HG03571 (cell line): ENCODE results near the gene TES.
"Not testable (repeated sequence)": the region's sequence is repeated elsewhere in the genome, so short reads cannot be mapped to it uniquely, and the experiment has no call there.

Experiments used
- ATAC-seq: cut with Tn5 transposase; IDR thresholded peaks from one replicate; pipeline ENCODE4 v1.9.1; 2021; ENCODE audit not compliant: unreplicated experiment

TES gene, protein sequence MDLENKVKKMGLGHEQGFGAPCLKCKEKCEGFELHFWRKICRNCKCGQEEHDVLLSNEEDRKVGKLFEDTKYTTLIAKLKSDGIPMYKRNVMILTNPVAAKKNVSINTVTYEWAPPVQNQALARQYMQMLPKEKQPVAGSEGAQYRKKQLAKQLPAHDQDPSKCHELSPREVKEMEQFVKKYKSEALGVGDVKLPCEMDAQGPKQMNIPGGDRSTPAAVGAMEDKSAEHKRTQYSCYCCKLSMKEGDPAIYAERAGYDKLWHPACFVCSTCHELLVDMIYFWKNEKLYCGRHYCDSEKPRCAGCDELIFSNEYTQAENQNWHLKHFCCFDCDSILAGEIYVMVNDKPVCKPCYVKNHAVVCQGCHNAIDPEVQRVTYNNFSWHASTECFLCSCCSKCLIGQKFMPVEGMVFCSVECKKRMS

DNA sequence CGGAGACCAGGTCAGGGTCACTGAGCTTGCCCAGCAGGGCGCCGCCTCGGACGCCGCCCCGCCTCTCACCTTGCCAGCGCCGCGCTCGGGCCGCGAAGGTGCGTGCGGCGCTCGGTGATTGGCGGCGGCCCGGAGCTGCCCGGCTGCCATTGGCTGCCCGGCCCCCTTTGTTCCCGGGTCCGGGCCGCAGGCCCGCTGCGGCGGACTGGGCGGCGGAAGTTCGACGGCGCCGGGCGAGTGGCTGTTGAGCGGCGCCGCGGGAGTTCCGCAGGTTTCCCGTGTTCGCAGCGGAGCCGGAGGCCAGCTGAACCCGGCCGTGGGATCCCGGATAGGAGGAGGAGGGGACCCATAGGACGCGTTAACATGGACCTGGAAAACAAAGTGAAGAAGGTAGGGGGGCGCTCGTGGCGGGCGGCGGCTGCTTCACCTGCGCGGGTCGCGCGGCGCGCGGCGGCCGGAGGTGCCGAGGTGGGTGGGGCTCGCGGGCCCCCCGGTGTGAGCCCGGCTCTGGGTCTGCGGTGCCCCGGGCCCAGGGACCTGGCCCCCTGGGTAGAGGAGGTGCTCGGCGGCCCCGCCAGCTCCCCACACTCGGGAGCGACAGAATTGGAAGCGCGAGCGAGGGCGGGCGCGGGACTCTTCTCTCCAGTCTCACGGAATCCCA lies at the start of gene TES:
TSS of gene TES (plus strand) at position 195 of the 661 bp plus-strand sequence. CDS start at position 364, 169 bp downstream.
- peak; percentile 89 for ATAC-seq

DNA sequence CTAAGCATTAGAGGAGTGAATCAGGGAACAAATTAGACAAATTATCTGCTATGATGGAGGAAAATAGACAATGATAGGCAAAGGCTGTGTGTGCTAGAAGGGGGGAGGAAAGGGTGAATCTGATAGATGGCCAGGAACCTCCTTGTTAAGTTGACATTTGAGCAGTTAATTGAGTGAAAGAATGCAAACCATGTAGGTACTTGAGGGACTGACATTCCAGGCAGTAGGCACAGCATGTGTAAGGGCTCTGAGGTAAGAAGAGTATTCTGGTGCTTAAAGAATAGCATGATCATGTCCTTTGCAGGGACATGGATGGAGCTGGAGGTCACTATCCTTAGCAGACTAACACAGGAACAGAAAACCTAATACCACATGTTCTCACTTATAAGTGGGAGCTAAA lies 48.6 kb upstream of the TES start:
- ATAC-seq = no peak

DNA sequence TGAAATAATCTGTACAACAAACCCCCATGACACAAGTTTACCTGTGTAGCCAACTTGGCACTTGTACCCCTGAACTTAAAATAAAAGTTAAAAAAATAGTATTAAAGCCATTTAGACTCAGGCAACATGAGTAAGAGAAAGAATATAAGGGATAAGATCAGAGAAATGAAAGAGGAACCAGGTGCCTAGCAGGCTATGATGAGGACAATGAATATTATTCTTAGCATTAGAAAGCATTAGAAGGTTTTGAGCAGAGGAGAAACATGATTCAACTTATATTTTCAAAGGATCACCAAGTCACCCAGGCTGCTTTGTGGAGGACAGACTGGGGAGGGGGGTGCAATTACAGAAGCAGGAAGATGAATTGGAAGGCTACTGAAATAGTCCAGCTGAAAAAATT lies 48.1 kb upstream of the TES start:
- ATAC-seq = no peak

DNA sequence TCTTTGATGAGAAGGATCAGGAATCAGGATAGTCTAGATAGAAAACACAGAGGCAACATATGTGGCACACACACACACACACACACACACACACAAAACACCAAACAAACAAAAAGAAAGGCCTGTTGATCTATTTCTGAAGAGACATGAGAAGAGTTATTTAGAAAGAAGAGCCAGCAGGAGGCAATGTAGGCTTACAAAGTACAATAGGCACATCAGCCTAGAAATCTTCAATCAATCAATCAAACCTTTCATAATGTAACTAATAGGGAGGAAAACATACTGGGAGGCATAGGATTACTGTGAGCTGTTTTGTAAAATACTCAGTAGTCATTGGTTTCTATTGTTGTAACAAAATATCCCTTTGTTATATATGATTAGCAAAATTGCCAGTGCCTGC lies 47.3 kb upstream of the TES start:
- ATAC-seq = no peak

DNA sequence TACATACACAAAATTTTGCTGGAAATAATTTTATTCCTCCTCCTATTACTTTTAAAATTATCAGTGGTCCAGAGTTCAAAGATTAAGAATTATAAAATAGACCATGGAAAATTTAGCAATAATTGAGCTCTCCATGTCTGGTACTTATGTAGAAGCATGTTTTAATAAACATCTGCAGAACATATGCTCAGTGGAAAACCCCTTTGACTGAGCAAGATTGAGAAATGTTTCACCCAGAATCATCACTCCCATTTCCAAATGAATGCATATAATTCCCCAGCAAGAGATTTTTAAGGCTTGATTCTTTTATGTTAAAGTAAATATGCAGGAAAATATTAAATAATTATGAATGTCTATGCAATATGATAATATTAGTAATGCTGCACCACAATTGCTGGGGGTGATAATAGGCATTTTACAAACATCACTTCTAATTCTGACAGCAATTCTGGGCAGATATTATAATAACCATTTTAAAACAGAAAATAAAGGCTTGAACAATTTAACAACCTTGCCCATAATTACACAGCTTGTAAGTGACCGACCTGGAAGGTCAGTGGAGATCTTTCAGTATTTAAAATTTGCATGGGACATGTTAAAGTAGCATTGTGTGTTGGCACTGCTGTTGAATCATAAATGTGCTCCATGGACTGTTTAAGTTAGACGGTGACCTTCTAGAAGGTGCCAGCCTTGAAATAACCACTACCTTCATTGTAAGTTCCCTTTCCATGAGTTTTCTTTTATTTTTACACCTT lies 45.6 kb upstream of the TES start:
- no peak for ATAC-seq

DNA sequence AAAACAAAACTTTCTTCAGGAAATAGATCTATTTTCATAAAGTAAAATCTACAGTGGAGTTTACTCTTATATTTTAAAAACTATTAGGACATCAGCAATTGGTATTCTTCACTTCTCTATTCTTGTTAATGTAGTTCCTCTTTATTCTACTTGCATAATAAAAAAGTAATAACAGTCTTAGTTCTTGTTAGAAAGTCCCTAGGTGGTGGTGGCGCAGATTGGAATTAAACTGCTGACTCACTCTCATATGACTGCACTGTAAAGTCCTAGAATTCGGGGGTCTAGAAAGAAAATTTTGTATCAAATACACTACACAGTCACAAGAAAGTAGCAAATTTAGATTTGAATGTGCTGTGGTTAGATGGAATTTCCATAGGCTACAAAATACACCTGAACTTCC lies 44.6 kb upstream of the TES start:
- ATAC-seq = peak; percentile 66

DNA sequence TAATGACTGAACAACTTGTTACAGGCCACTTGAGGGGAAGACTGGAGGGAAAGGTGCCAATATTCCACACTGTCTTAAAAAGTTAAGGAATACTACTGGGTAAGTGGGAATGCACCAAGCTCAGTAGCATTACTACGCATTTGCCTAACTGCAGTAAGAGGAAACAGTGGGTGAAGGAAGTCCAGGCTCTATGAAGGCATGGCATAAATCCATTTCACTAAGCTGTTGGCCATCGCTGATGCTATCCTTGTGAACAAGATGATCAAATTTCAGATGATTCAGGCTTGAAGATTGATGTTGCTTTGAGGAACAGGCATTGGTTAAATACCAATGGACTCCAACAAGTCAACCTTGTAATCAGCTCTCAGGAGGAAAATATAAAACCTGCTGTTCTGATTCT lies 44.2 kb upstream of the TES start:
- peak; percentile 3 for ATAC-seq

DNA sequence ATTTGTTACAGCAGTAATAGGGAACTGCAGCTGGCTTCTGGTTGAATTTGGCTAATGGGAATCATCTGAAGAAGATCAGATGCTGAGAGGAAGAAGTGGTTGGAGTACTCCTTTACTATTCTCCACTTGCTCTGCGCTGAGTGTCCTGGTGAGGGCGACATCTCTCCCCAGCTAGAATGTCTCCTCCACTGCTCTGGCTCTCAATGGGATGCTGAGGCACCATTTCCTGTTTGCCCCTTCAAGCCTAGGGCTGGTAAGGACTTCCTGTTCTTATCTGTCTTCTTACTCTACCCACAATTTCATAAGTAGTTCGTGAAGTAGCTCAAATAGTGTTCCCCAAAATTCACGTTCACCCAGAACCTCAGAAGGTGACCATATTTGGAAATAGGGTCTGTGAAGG lies 43.2 kb upstream of the TES start:
- ATAC-seq = no peak

DNA sequence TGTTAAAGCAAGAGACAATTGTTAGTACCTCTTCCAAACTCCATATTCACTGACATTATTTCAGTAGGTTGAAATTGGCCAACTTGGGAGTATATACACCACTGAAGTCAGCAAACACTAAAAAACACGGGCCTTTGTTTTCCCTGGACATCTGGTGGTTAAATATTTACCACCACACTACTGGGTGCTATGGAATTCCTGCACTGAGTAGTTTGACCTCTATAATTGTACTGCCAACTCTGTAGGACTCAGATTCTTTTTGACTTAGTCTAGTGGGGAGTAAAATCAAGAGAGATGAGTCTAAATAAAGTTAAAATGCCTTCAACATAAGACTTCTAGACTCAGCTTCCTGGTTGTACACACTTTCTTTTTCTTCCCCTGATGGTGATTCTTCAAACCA lies 41.3 kb upstream of the TES start:
- ATAC-seq = no peak

DNA sequence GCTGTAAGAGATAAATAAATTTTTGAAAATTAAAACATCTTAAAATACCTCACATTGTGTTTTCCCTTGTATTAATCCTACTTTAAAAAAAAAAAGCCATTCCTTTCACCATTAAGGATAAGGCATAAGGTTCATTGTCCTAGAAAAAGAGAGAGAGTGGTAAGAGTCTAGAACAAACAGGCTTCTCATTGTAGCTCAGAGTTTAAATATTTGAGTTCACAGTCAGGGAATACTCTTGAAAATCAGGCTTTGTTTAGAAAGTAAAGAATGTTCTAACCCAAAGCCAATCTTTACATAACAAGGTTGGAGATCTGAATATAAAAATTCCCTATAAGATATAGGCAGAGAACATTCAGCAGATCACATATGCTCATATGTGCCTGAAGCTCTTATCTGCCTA lies 40.2 kb upstream of the TES start:
- ATAC-seq = no peak

DNA sequence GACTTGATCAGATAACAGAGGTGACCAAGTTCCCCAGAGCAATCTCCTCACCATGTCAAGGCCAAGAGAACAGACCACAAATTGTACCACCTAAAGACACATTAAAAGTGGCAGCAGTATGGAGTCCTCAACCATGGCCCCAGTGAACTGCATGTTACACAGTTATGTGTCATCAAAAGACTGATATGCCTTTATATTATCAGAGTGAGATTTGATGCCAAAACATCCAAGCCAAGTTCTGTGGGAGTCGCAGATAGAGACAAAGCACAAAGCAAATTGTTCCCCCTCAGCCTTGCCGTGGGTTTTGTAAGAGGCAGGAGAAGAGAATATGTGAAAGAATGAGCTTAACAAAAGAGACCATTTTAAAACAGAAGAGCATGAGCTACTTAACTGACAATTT lies 39.2 kb upstream of the TES start:
- no peak for ATAC-seq

DNA sequence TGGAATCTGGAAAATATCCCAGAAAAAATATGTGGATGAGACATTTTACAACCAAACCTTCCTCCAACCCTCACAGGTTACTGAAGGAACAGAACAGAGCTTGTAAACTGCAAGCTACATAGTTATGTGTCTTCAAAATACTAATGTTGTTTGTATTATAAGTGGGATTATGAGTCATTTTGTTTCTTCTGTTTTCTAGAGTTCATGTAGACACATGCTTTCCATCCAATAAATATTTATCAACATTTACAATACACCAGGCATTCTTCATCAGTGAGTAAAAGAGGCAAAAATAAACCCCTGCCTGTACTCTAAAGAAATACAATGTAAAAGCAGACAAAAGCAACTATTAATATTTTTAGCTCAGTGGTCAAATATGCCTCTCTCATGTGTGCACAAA lies 38.0 kb upstream of the TES start:
- no peak for ATAC-seq

DNA sequence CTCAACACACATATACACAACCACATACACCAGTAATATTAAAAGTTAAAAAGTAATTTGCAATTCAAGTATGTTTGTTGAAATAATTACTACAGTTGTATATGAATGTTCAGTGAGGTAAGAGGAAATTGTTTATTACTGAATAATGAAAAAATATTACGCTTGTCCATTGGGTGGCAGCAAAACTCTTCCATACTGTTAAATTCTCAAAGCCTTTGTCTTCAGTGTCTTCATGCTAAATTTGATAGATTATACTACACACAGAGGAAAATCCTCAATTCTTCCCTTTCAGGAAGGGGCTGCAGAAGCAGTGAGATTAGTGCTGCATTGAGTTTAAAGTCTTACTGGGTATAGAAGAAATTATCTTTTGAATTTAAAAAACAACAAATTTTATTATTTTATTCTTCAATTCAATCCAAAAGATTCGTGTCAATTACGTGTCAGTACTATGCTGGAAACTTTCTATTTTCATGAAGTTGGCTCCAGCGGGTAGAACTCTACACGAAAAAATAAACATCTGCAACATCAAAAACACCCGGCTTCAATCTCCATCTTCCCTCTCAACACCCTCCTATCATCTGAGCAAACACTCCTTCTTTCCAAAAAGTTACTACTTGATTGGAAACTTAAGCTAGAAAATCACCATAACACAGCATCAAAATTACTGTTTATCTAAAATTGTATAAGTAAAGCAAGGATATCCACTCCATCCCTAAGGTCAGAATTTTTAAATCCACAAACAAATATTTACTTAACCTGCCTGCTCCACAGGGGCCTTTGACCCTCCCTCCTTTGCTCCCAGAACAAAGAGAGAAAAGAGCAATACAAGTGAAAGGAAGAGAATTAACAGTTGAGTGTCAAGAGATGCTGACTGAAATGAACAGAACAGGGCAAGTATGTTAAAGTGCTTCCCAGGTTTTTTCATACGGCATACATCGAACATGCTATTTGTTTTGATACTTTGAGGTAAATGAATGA lies 37.0 kb upstream of the TES start:
- no peak for ATAC-seq

DNA sequence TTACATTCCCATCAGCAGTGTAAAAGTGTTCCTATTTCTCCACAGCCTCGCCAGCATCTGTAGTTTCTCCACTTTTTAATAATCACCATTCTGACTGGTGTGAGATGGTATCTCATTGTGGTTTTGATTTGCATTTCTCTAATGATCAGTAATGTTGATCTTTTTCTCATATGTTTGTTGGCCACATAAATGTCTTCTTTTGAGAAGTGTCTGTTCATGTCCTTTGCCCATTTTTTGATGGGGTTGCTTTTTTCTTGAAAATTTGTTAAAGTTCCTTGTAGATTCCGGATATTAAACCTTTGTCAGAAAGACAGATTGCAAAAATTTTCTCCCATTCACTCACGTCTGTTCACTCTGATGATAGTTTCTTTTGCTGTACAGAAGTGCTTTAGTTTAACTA lies 35.2 kb upstream of the TES start:
- not testable (repeated sequence) for ATAC-seq

DNA sequence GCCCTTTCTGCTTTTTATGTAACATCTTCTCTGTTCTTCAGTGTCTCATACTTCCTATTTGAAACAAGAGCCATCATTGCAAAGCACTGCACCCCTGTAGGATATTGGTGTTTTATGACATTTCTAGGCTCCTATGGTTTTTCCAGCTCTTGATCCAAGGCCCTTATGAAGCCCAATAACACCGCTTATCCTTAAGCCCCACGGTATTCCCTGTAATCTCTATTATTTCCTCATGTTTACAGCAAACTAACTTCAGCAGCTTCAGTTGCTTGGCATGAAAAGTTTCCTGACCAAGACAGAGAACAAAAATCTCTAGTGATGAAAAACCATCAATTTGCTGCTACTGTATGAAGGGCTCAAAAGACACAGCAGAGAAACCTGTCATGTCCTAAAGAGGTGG lies 34.1 kb upstream of the TES start:
- ATAC-seq = no peak

DNA sequence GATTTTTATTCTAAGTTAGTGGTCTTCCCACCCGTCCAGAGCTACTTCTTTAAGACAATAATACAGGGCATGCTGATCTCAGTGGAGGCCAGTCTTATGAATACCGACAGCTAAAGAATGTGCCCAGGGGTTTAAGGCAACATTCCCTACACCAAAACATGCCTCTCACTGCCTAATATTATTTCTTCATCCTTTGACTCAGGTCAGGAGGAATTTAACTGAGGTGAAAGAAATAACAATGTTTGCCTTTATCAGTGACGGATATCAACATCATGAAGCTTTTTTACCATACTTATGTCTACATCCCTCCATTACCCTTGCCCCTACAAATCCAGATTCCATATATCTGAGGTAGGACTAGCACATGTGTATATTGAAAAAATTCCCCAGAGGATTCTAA lies 33.3 kb upstream of the TES start:
- ATAC-seq = no peak

DNA sequence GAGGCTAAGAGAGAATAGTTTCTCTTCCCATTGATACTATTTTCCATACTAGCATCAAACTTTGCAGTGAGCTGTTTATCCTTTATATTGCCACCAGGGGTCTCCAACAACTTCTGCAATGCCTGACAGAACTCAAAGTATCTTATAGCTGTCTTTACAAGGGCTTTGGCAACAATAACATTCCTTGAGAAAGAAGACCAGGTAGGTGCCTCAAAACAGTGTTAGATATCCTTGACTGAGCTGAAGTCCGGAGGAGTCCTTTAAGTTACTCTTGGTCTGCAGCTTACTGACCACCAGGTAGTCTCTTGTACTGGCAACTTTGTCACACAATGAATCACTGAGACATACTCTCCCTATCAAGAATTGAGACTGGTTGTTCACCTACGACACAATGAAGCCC lies 30.0 kb upstream of the TES start:
- peak; percentile 83 for ATAC-seq

DNA sequence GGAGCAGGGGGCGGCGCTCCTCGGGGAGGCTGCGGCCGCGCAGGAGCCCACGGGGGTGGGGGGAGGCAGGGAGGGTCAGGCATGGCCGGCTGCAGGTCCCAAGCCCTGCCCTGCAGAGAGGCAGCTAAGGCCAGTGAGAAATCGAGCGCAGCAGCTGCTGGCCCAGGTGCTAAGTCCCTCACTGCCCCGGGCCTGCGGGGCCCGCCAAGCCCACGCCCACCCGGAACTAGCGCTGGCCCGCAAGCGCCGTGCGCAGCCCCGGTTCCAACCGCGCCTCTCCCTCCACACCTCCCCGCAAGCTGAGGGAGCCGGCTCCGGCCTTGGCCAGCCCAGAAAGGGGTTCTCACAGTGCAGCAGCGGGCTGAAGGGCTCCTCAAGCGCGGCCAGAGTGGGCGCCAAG lies 28.3 kb upstream of the TES start:
- ATAC-seq = no peak

DNA sequence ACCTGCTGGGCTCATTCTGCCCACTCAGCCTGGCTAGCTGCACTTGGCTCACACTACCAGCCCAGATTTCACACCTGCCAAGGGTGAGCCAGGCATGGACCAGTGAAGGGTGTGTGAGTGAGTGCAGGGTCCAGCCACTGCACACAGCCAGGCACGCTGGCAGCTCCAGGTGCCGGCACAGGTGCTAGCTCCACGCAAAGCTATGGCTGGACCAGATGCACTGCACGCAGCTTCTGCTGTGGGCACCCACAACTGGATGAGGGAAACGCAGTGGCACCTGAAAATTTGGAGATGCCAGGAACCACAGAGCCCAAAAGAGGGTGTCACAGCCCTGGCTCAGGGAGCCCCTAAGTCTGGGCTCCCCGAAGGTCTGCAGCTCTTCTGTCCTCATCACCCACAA lies 24.9 kb upstream of the TES start:
- ATAC-seq = no peak

DNA sequence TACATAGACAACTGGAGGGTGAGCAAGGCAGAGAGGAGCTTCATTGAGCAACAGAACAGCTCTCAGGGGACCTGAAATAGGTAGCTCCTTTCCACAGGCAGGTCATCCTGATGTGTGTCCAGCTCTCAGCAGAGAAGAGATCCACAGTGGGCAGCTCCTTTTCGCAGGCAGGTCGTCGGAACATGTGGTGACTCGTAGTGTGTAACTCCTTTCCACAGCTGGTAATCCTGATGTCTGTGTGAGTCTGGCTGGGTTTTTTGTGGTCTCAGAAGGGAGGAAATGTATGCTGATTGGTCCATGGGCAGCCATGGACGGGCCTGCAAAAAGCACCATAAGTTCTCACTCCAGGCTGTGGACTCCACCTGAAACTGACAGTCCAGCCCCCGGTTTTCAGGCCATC lies 24.4 kb upstream of the TES start:
- ATAC-seq = no peak

DNA sequence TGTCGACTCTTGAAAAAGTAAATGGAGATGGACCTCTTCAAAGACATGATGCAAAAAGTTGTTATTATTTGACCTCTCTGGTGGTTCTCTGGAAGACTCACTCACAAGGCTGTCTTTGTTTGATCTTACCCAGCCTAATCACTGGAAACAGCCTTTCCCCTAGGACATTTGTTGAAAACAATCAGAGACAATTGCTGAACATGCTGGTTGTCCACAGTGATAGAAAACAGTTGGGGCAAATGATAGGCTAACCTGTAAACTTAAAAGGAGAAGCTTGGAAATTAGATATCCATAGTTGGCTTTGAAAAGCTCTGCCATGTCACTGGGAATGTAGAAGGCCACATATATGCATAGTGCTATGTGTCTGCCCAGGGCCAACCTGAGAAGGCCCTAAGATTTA lies 22.9 kb upstream of the TES start:
- ATAC-seq = no peak
